ENCODE measurements around the gene NELL2. TPM values are rescaled to one million over a fixed set of nuclear protein-coding genes. Genes with fewer than 3 reads are reported as not detected.

Gene NELL2
- polyA plus RNA-seq, 1 of the 3 experiments (the other 2 are of a cell fraction), result 0.35 TPM

- H3K4me1 ChIP-seq (ENCODE audit: control insufficient read depth in 1 of 2, insufficient read depth in 2 of 2, low read depth in 1 of 2, low read length in 1 of 2), result peaks cover 0 to 12% of the 10 kb centered on the region in 2 experiments; a peak in 1 of 4 replicates
- H3K79me2 ChIP-seq (ENCODE audit: insufficient read depth), result no peaks in the 10 kb centered on the region
- H3K9me3 ChIP-seq, result no peaks in the 10 kb centered on the region
- no peaks in the 10 kb centered on the region for H3K27me3 ChIP-seq (ENCODE audit: insufficient read depth)
- H3K4me3 ChIP-seq (ENCODE audit: low read depth in 2 of 2, low read length in 1 of 2), result no peak overlapping the region
- no peaks in the 10 kb centered on the region for H3K9me2 ChIP-seq
- H3K9ac ChIP-seq, result no peak overlapping the region
- TF ChIP-seq EZH2phosphoT487 (IDR thresholded peaks at IDR 0.05; ENCODE audit: borderline replicate concordance, low read depth) (no peak), IRF3 (IDR thresholded peaks at IDR 0.05; ENCODE audit: low read depth, low read length) (no peak), SMC3 (IDR thresholded peaks at IDR 0.05; ENCODE audit: low read depth, low read length) (no peak), JUND (IDR thresholded peaks at IDR 0.05) (no peak), RXRA (IDR thresholded peaks at IDR 0.05; ENCODE audit: borderline replicate concordance, low read depth) (no peak), FOXJ3 (CRISPR knock-in tag; IDR thresholded peaks at IDR 0.05) (no peak), FOSL2 (IDR thresholded peaks at IDR 0.05; ENCODE audit: borderline replicate concordance, low read depth) (no peak), GABPA (IDR thresholded peaks at IDR 0.05; ENCODE audit: low read depth) (no peak), CHD2 (IDR thresholded peaks at IDR 0.05; ENCODE audit: low read length, partially characterized antibody) (no peak), FOXM1 (IDR thresholded peaks at IDR 0.05; ENCODE audit: low read depth) (no peak), CTCF (IDR thresholded peaks at IDR 0.05) (no peak), MEF2A (IDR thresholded peaks at IDR 0.05; ENCODE audit: borderline replicate concordance, low read depth) (no peak), GATA2 (CRISPR knock-in tag; IDR thresholded peaks at IDR 0.05) (no peak), SIN3A (IDR thresholded peaks at IDR 0.05; ENCODE audit: borderline replicate concordance, low read depth, low read length) (no peak), POLR2AphosphoS5 (IDR thresholded peaks at IDR 0.05; ENCODE audit: low read depth, low read length) (no peak)
- TF ChIP-seq, protein P1, sequence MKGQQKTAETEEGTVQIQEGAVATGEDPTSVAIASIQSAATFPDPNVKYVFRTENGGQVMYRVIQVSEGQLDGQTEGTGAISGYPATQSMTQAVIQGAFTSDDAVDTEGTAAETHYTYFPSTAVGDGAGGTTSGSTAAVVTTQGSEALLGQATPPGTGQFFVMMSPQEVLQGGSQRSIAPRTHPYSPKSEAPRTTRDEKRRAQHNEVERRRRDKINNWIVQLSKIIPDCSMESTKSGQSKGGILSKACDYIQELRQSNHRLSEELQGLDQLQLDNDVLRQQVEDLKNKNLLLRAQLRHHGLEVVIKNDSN (IDR thresholded peaks at IDR 0.05; ENCODE audit: borderline replicate concordance, low read depth), result no peak
- H3K4me2 ChIP-seq, result no peak overlapping the region
- H3K36me3 ChIP-seq (replicated peaks in 1 of 2; ENCODE audit: control insufficient read depth in 1 of 2, insufficient read depth in 2 of 2, low read length in 1 of 2), result no peaks in the 10 kb centered on the region
- POLR2A ChIA-PET, result no interaction called here
- no peaks in the 10 kb centered on the region for H4K20me1 ChIP-seq (ENCODE audit: insufficient read depth)
- no peak overlapping the region for H3K27ac ChIP-seq (ENCODE audit: low read depth in 2 of 2, low read length in 1 of 2)
- no peak for DNase-seq
- CTCF ChIA-PET, result interaction anchor here (1.4 kb wide), 1 partner anchor 301 kb away, joined by 3 read pairs; no protein-coding TSS in a partner anchor
- H3F3A ChIP-seq (replicated peaks; ENCODE audit: insufficient read depth), result no peaks in the 10 kb centered on the region
- no peak overlapping the region for H2AFZ ChIP-seq (ENCODE audit: low read depth)
- 33% methylated on average over 5 of the region's 5 CpGs for WGBS (ENCODE audit: low lambda C conversion rate)
Observed at GRCh38 chr12:44618946-44619345, 257.2 kb downstream of the NELL2 start.

All from SK-N-SH (cell line).